NCI-H345 treated with DMSO at 0.1 percent for 48 hours (cell line): Measurements from ENCODE around the gene BEGAIN.

Source experiments
- DNase-seq: peaks from one replicate; lab custom pipeline; 2025; ENCODE audit not compliant: unreplicated experiment; lab: John Stamatoyannopoulos, UW

Gene BEGAIN

DNA sequence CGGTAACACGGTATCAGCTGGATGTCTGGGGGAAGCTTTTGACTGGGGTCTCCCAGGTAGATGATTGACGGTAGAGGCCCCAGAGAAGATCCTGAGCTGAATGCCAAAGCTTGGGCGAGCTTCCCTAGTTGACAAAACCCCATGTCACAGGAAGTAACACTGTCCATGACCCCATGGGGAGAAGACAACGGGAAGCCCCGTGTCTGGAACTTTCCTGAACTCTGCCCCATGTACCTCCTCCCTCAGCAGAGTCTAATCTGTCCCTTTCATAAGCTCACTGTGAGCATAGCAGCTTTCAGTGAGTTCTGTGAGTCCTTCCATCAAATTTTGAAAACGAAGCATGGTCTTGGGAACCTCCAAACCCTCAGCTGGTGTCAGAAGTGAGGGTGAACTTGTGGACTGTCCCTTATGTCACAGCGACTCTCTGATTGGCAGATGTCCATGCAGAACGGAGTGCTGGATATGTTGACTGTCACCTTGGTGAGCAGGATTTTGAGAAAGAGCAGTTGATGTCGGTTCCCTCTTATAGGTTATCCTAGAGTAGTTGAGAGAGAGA, 29.7 kb upstream of the BEGAIN start:
- DNase-seq, result no peak

GRCh38 chr14:100615736-100616695, 28.8 kb upstream of the BEGAIN start:
- DNase-seq, result no peak

GRCh38 chr14:100614803-100615202, 27.6 kb upstream of the BEGAIN start:
- DNase-seq, result no peak

GRCh38 chr14:100612986-100613385, 25.8 kb upstream of the BEGAIN start:
- DNase-seq, result no peak

DNA sequence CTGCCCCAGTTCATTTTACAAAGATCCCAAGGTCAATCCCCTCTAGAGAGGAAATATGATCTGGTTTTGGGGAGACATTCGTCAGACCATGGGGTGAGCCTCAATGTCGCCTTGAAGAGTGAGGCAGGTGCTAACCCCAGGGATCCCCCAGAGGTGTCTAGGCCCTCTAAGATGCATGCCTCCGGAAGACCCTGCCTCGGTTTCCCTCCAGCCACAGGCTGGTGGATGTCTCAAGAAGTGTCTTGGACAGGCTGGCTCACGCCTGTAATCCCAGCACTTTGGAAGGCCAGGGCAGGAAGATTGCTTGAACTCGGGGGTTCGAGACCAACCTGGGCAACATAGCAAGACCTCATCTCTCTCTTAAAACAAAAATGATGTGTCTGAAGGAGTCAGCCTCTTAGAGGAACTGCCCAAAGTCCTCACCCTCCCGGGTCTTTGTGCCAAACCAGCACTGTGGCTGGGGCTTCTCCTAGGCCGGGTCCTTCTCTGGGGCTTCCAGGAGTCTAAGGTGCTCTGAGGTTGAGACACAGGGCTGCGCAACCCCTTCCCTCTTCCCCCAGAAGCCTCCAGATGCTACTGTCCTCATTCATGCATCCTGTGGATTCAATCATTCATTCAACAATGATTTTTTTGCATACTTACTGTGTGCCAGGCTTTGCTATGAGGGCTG, 24.7 kb upstream of the BEGAIN start:
- no peak for DNase-seq

DNA sequence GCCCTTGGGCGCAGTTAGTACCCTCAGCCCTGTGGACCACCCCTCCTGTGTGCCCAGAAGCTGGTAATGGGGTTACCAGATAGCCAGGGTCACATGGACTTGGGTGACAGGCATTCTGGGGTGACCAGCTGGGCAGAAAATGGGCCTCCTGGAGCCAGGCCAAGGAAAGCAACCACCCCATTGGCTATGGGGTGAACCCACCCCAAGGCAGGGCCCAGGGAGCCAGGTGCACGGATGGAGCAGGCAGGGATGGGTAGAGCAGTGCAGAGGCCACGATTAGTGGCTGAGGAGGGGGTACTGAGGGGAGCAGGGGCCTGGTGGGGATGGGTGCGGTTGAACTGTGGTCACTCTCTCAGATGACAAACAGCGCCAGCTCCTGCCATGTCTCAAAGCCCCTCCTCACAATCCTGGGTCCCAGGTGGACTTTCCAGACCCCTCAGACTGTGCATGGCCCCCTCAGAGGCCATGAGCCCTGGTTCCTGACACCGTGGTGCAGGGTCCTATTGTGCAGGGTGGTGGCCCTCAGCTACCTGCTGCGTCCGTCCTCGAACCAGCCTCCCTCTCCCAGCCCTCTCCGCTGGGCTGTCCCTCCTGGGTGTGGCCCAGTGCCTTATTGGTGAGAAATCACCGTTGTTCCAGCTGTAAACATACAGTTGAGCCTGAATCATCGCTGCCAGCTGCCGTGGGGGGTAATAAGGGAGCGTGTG, 23.4 kb upstream of the BEGAIN start:
- DNase-seq, result no peak

DNA sequence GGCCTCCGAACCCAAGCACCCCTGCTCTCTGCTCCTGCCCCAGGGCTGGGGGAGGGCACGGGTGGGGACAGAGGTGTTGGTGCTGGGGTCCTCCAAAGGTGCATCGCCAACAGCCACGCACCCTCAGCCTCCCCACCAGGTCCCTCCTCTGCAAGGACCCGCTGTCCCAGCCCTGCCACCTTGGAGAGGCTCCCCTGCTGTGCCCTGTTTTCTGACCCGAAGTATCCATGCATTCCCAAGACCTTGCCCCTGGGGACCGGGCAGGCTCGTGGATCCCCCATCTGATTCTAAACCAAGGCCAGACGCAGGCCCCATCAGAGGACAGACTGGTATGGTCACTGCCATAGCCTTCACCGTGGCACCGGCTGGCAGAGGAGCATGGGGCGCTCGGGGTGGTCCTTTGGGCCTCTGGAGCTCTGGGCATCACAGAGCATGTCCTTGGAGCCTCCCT, 22.7 kb upstream of the BEGAIN start:
- DNase-seq, result no peak

GRCh38 chr14:100609331-100609870, 22.2 kb upstream of the BEGAIN start:
- DNase-seq, result no peak

- no peak for DNase-seq
These were observed 21.5 kb upstream of the BEGAIN start for GRCh38 chr14:100608586-100609330.

GRCh38 chr14:100608064-100608463, 20.8 kb upstream of the BEGAIN start:
- no peak for DNase-seq

DNA sequence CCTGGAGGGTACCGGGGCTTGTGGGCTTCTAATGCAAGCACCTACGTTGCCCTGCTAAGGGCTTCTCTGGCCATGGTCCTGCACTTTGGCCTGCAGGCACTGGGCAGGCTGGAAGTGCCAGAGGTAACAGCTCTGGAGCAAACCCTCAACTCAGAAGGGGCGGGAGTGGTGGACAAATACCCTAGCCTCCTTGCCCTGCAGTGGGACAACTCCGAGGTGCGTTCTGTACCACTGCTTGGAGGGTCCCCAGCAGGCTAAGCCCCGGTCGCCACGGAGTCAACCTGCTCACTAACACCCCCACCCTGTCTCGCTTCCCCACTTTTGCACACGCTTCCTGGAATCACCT, 20.4 kb upstream of the BEGAIN start:
- no peak for DNase-seq

- DNase-seq, result no peak
These were observed 19.7 kb upstream of the BEGAIN start for GRCh38 chr14:100606687-100607610.

GRCh38 chr14:100605706-100606686, 18.8 kb upstream of the BEGAIN start:
- no peak for DNase-seq

- no peak for DNase-seq
These were observed 18.0 kb upstream of the BEGAIN start for GRCh38 chr14:100605230-100605629.

- DNase-seq, result no peak
These were observed 17.5 kb upstream of the BEGAIN start for GRCh38 chr14:100604709-100605108.

GRCh38 chr14:100604121-100604501, 16.9 kb upstream of the BEGAIN start:
- no peak for DNase-seq

- no peak for DNase-seq
These were observed 16.3 kb upstream of the BEGAIN start for GRCh38 chr14:100603341-100604120.
